SK-N-SH (cell line): ENCODE measurements around the gene SNCAIP. TPM values are rescaled to one million over a fixed set of nuclear protein-coding genes. Genes with fewer than 3 reads are reported as not detected.

Experiments used
- CTCF ChIA-PET: fragments of 300-600, 350-600 bp; formaldehyde crosslinking; extraction: SDS; loops from one replicate; lab custom pipeline; 2021; lab: Yijun Ruan, JAX
- POLR2A ChIA-PET: fragments of 350-600 bp; sonication (Branson Sonifier 250); formaldehyde crosslinking; extraction: SDS; loops from one replicate; lab custom pipeline; 2020; ENCODE audit warnings: antibody characterized with exemption, inconsistent platforms; lab: Yijun Ruan, JAX
- DNase-seq: peaks from one replicate; pipeline ENCODE4 v3.0.0; 2012
- H2AFZ ChIP-seq: fragments of 200-600 bp; sonication (generic); 2 replicates; pipeline ENCODE4 v1.8.1; 2016; ENCODE audit warnings: antibody characterized with exemption, mild to moderate bottlenecking, low read depth
- H3F3A ChIP-seq: fragments of 200-600 bp; sonication (generic); replicated peaks from 2 replicates; pipeline ENCODE3; 2016; ENCODE audit warnings: antibody characterized with exemption, mild to moderate bottlenecking; ENCODE audit not compliant: insufficient read depth
- H3K27ac ChIP-seq, 2 experiments: fragments of 200-500 bp in 1 of 2; fragments of 200-600 bp in 1 of 2; sonication (Bioruptor generic) in 1 of 2; sonication (generic), shearing (Covaris generic) in 1 of 2; 2 replicates each; pipeline versions ENCODE4 v1.5.1 to v1.6.1; 2014 to 2016; ENCODE audit warnings: low read depth in 2 of 2, inconsistent platforms in 1 of 2, low read length in 1 of 2, mild to moderate bottlenecking in 1 of 2, mixed read lengths in 1 of 2
- H3K27me3 ChIP-seq: fragments of 200-600 bp; sonication (generic), shearing (Covaris generic); 2 replicates; pipeline ENCODE4 v1.6.1; 2016; ENCODE audit warnings: mixed run types; ENCODE audit not compliant: insufficient read depth
- H3K36me3 ChIP-seq, 2 experiments: fragments of 200-500 bp in 1 of 2; fragments of 200-600 bp in 1 of 2; sonication (Bioruptor generic) in 1 of 2; sonication (generic) in 1 of 2; replicated peaks in 1 of 2; 2 replicates each; pipeline versions ENCODE3 to v1.5.1; 2014 to 2016; ENCODE audit warnings: low read length in 1 of 2, mild to moderate bottlenecking in 1 of 2; ENCODE audit not compliant: insufficient read depth in 2 of 2, control insufficient read depth in 1 of 2
- H3K4me1 ChIP-seq, 2 experiments: fragments of 200-500 bp in 1 of 2; fragments of 200-600 bp in 1 of 2; sonication (Bioruptor generic) in 1 of 2; sonication (generic), shearing (Covaris generic) in 1 of 2; 2 replicates each; pipeline versions ENCODE4 v1.5.1 to v1.6.1; 2014 to 2016; ENCODE audit warnings: low read depth in 1 of 2, low read length in 1 of 2, mixed run types in 1 of 2; ENCODE audit not compliant: insufficient read depth in 2 of 2, control insufficient read depth in 1 of 2
- H3K4me2 ChIP-seq: fragments of 200-600 bp; sonication (generic), shearing (Covaris generic); 2 replicates; pipeline ENCODE4 v1.6.1; 2017; ENCODE audit warnings: mixed run types
- H3K4me3 ChIP-seq, 2 experiments: fragments of 200-500 bp in 1 of 2; fragments of 200-600 bp in 1 of 2; sonication (Bioruptor generic) in 1 of 2; sonication (generic), shearing (Covaris generic) in 1 of 2; 2 replicates each; pipeline versions ENCODE4 v1.5.1 to v1.8.1; 2014 to 2016; ENCODE audit warnings: low read depth in 2 of 2, inconsistent platforms in 1 of 2, low read length in 1 of 2, mild to moderate bottlenecking in 1 of 2, mixed read lengths in 1 of 2, moderate library complexity in 1 of 2
- H3K79me2 ChIP-seq: fragments of 200-600 bp; sonication (generic); 2 replicates; pipeline ENCODE4 v1.8.1; 2017; ENCODE audit warnings: mild to moderate bottlenecking; ENCODE audit not compliant: insufficient read depth
- H3K9ac ChIP-seq: fragments of 200-600 bp; sonication (generic); 2 replicates; pipeline ENCODE4 v1.6.1; 2017; ENCODE audit warnings: mixed run types
- H3K9me2 ChIP-seq: fragments of 200-600 bp; sonication (generic); 2 replicates; pipeline ENCODE4 v1.6.1; 2017; ENCODE audit warnings: mixed run types
- H3K9me3 ChIP-seq: fragments of 200-600 bp; sonication (generic); 2 replicates; pipeline ENCODE4 v1.6.1; 2017; ENCODE audit warnings: mixed run types, mild to moderate bottlenecking, moderate library complexity
- H4K20me1 ChIP-seq: fragments of 200-600 bp; sonication (generic); 2 replicates; pipeline ENCODE4 v1.6.1; 2017; ENCODE audit warnings: mild to moderate bottlenecking, mixed run types; ENCODE audit not compliant: insufficient read depth
- FOXJ3 ChIP-seq: sonication (generic); formaldehyde crosslinking; IDR thresholded peaks from 2 replicates; pipeline ENCODE4 v1.5.1; 2020; ENCODE audit warnings: mild to moderate bottlenecking, missing genetic modification reagents
- FOXM1 ChIP-seq: IDR thresholded peaks from 2 replicates; pipeline ENCODE4 v1.4.0; 2012; ENCODE audit warnings: low read depth, mild to moderate bottlenecking
- GABPA ChIP-seq: IDR thresholded peaks from 2 replicates; pipeline ENCODE4 v1.4.0; 2012; ENCODE audit warnings: low read depth, mild to moderate bottlenecking
- IRF3 ChIP-seq: fragments of 150-350 bp; IDR thresholded peaks from 2 replicates; pipeline ENCODE4 v1.6.1; 2016; ENCODE audit warnings: mild to moderate bottlenecking, low read depth, low read length
- MXI1 ChIP-seq: IDR thresholded peaks from 2 replicates; pipeline ENCODE4 v1.6.1; 2012; ENCODE audit warnings: mild to moderate bottlenecking, low read depth, low read length, improper control_type of control experiment
- RAD21 ChIP-seq: IDR thresholded peaks from 2 replicates; pipeline ENCODE4 v1.6.1; 2012; ENCODE audit warnings: mild to moderate bottlenecking, low read length
- RXRA ChIP-seq: IDR thresholded peaks from 2 replicates; pipeline ENCODE4 v1.4.0; 2012; ENCODE audit warnings: low read depth, mild to moderate bottlenecking, borderline replicate concordance
- SMC3 ChIP-seq: IDR thresholded peaks from 2 replicates; pipeline ENCODE4 v1.6.1; 2012; ENCODE audit warnings: low read depth, low read length, improper control_type of control experiment
- USF1 ChIP-seq: IDR thresholded peaks from 2 replicates; pipeline ENCODE4 v1.4.0; 2012; ENCODE audit warnings: low read depth, borderline replicate concordance
- ZBTB33 ChIP-seq: IDR thresholded peaks from 2 replicates; pipeline ENCODE4 v1.4.0; 2012; ENCODE audit warnings: low read depth, borderline replicate concordance
- WGBS: methylation state at CpG from one replicate; pipeline ENCODE4 v1.1.6; 2017; ENCODE audit warnings: low lambda C conversion rate; 5-methylcytosine and 5-hydroxymethylcytosine counted together
- polyA plus RNA-seq, 3 experiments: library from polyadenylated mRNA; depleted of rRNA; stranded (reverse); fragments of >200 nt; gene quantifications; 2 replicates each; pipeline ENCODE4 v1.2.3, GENCODE V29; 2012
- TF ChIP-seq, protein P1 (sequence below): IDR thresholded peaks from 2 replicates; pipeline ENCODE4 v1.4.0; 2012; ENCODE audit warnings: low read depth
- TF ChIP-seq, protein P2 (sequence below): fragments of 200-600 bp; sonication (generic); IDR thresholded peaks from 2 replicates; pipeline ENCODE4 v1.6.1; 2017; ENCODE audit warnings: antibody characterized with exemption, mild to moderate bottlenecking, moderate library complexity
- TF ChIP-seq, protein P3 (sequence below): fragments of 150-350 bp; IDR thresholded peaks from 2 replicates; pipeline ENCODE4 v1.6.1; 2017; ENCODE audit warnings: antibody characterized with exemption, low read length, low read depth, borderline replicate concordance

SNCAIP gene
- polyA plus RNA-seq, 1 of the 3 experiments (the other 2 are of a cell fraction): not detected

GRCh38 chr5:122498163-122498562, 186.1 kb downstream of the SNCAIP start:
- WGBS: 55% methylated on average over 2 of the region's 2 CpGs
- H3K79me2 ChIP-seq: no peaks in the 10 kb centered on the region
- no peak overlapping the region for H3K4me2 ChIP-seq
- DNase-seq: peak; percentile 32
- no peaks in the 10 kb centered on the region for H3K36me3 ChIP-seq
- H2AFZ ChIP-seq: no peak overlapping the region
- CTCF ChIA-PET: interaction anchor here (0.6 to 18.1 kb wide), 12 partner anchors 10 to 846 kb away, joined by 3 to 226 read pairs (median 4); no protein-coding TSS in a partner anchor
- H3F3A ChIP-seq: no peaks in the 10 kb centered on the region
- no peak overlapping the region for H3K27ac ChIP-seq
- H4K20me1 ChIP-seq: no peaks in the 10 kb centered on the region
- no peak overlapping the region for H3K4me3 ChIP-seq
- H3K9me2 ChIP-seq: no peaks in the 10 kb centered on the region
- POLR2A ChIA-PET: no interaction called here
- TF ChIP-seq SMC3 (peak; percentile 82), RAD21 (peak; percentile 88), FOXM1 (no peak)
- TF ChIP-seq, protein P1, sequence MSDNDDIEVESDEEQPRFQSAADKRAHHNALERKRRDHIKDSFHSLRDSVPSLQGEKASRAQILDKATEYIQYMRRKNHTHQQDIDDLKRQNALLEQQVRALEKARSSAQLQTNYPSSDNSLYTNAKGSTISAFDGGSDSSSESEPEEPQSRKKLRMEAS: no peak
- TF ChIP-seq, protein P2, sequence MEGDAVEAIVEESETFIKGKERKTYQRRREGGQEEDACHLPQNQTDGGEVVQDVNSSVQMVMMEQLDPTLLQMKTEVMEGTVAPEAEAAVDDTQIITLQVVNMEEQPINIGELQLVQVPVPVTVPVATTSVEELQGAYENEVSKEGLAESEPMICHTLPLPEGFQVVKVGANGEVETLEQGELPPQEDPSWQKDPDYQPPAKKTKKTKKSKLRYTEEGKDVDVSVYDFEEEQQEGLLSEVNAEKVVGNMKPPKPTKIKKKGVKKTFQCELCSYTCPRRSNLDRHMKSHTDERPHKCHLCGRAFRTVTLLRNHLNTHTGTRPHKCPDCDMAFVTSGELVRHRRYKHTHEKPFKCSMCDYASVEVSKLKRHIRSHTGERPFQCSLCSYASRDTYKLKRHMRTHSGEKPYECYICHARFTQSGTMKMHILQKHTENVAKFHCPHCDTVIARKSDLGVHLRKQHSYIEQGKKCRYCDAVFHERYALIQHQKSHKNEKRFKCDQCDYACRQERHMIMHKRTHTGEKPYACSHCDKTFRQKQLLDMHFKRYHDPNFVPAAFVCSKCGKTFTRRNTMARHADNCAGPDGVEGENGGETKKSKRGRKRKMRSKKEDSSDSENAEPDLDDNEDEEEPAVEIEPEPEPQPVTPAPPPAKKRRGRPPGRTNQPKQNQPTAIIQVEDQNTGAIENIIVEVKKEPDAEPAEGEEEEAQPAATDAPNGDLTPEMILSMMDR: peak; percentile 23; the same call in 1 of the 2 replicates
- H3K4me1 ChIP-seq: peaks cover 0 to 18% of the 10 kb centered on the region in 2 experiments; a peak in 2 of 4 replicates
- H3K9me3 ChIP-seq: no peaks in the 10 kb centered on the region
- H3K27me3 ChIP-seq: no peaks in the 10 kb centered on the region
- H3K9ac ChIP-seq: no peak overlapping the region

GRCh38 chr5:122499585-122499984, 187.5 kb downstream of the SNCAIP start:
- no peak overlapping the region for H2AFZ ChIP-seq
- no peaks in the 10 kb centered on the region for H3K27me3 ChIP-seq
- H3K79me2 ChIP-seq: no peaks in the 10 kb centered on the region
- no peak for DNase-seq
- no peaks in the 10 kb centered on the region for H3K36me3 ChIP-seq
- peaks cover 0 to 9% of the 10 kb centered on the region in 2 experiments; a peak in 2 of 4 replicates for H3K4me1 ChIP-seq
- no peaks in the 10 kb centered on the region for H3F3A ChIP-seq
- H4K20me1 ChIP-seq: no peaks in the 10 kb centered on the region
- H3K9me2 ChIP-seq: no peaks in the 10 kb centered on the region
- no peak overlapping the region for H3K4me2 ChIP-seq
- TF ChIP-seq MXI1 (no peak), USF1 (no peak), ZBTB33 (no peak), IRF3 (no peak), RXRA (no peak), GABPA (no peak), FOXM1 (no peak), FOXJ3 (no peak)
- TF ChIP-seq, protein P3, sequence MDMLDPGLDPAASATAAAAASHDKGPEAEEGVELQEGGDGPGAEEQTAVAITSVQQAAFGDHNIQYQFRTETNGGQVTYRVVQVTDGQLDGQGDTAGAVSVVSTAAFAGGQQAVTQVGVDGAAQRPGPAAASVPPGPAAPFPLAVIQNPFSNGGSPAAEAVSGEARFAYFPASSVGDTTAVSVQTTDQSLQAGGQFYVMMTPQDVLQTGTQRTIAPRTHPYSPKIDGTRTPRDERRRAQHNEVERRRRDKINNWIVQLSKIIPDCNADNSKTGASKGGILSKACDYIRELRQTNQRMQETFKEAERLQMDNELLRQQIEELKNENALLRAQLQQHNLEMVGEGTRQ: no peak
- H3K9ac ChIP-seq: no peak overlapping the region
- no peak overlapping the region for H3K27ac ChIP-seq
- H3K4me3 ChIP-seq: no peak overlapping the region
- H3K9me3 ChIP-seq: no peaks in the 10 kb centered on the region
- CTCF ChIA-PET: interaction anchor here (0.7 to 18.1 kb wide), 15 partner anchors 9 to 924 kb away, joined by 3 to 226 read pairs (median 3); partner anchors contain the start of gene CEP120
- POLR2A ChIA-PET: no interaction called here
